Heart right ventricle (tissue), 16 donors: ENCODE data around the gene NMT1. TPM values are rescaled to one million over a fixed set of nuclear protein-coding genes. Genes with fewer than 3 reads are reported as not detected.

Source experiments
- ATAC-seq, 8 donors: fragments of 200-7000 bp; cut with Tn5 transposase; one replicate each; pipeline ENCODE4 v1.9.1; 2020; ENCODE audit warnings: mild to moderate bottlenecking in 8 of 8, moderate library complexity in 8 of 8, moderate number of reproducible peaks in 1 of 8
- DNase-seq, 2 donors: peaks; one replicate each; pipeline ENCODE4 v3.0.0-alpha.2; 2020
- H3K27ac ChIP-seq, 10 donors: fragments of 200-600 bp; sonication (generic) in 2 of 10; one replicate each; pipeline versions ENCODE4 v1.5.0 to v1.8.0; 2020 to 2022; ENCODE audit warnings: mild to moderate bottlenecking in 3 of 10
- H3K27me3 ChIP-seq, 7 donors: fragments of 200-600 bp; one replicate each; pipeline ENCODE4 v1.8.0; 2021 to 2022; ENCODE audit warnings: mild to moderate bottlenecking in 2 of 7
- H3K36me3 ChIP-seq, 9 donors: fragments of 200-600 bp; sonication (generic) in 1 of 9; one replicate each; pipeline versions ENCODE4 v1.5.0 to v1.8.0; 2020 to 2022; ENCODE audit warnings: mild to moderate bottlenecking in 2 of 9
- H3K4me1 ChIP-seq, 9 donors: fragments of 200-600 bp; sonication (generic) in 1 of 9; one replicate each; pipeline versions ENCODE4 v1.5.0 to v1.8.0; 2020 to 2022; ENCODE audit warnings: mild to moderate bottlenecking in 4 of 9
- H3K4me3 ChIP-seq, 10 donors: fragments of 200-600 bp; sonication (generic) in 2 of 10; one replicate each; pipeline versions ENCODE4 v1.5.0 to v1.8.0; 2020 to 2022; ENCODE audit warnings: mild to moderate bottlenecking in 7 of 10, moderate library complexity in 2 of 10
- H3K9me3 ChIP-seq, 11 donors: fragments of 200-600 bp in 10 of 11; sonication (generic) in 2 of 11; one replicate each; pipeline versions ENCODE4 v1.5.0 to v1.8.0; 2013 to 2022; ENCODE audit warnings: mild to moderate bottlenecking in 2 of 11, control low read depth in 1 of 11, moderate library complexity in 1 of 11
- CTCF ChIP-seq, 9 donors: fragments of 200-600 bp; sonication (generic) in 2 of 9; IDR thresholded peaks; one replicate each; pipeline versions ENCODE4 v1.5.0 to v1.8.0; 2021 to 2022; ENCODE audit warnings: antibody characterized with exemption in 9 of 9, mild to moderate bottlenecking in 5 of 9, moderate library complexity in 1 of 9
- WGBS, 2 donors: extraction: QIAGEN DNeasy Blood & Tissue Kit; methylation state at CpG; one replicate each; pipeline ENCODE4 v1.1.7; 2013; ENCODE audit warnings: inconsistent platforms in 1 of 2; 5-methylcytosine and 5-hydroxymethylcytosine counted together
- intact Hi-C, 10 donors: fragments of 100-400 bp; cut with DNase I; formaldehyde crosslinking; loops; one replicate each; pipeline versions ENCODE4 v1.11.1 to v1.14.2; 2022
- polyA plus RNA-seq, 2 donors: library from polyadenylated mRNA; stranded (reverse); fragments of 200-250 nt; gene quantifications; one replicate each; pipeline ENCODE4 v1.2.3, GENCODE V29; 2013
- total RNA-seq, 10 donors: library from RNA; stranded (reverse); fragmentation: NEBNext Ultra II Directional in 3 of 10; extraction: Animal tissue kit (Norgen Biotek cat#: 25700) in 3 of 10; gene quantifications; one replicate each; pipeline versions ENCODE4 v1.2.1 to v1.2.4, GENCODE V29; 2021 to 2023
- donor health status: Arrhythmogenic right ventricular cardiomyopathy.
- donor health status: ischemic (EF 13 %, LVEDD 7.1; RV severe dilation, severe dysfunction).
- donor health status: healthy with polysubstance abuse.
- donor health status: DM: no; HTN: yes; CAD: no.
- donor health status: DM: no; HTN: no; CAD: no.
- donor health status: ischemic (EF 25% LVEDD 6.9; RV normal size, moderate dysfunction).
- donor health status: ischemic (EF 25% LVEDD 5.7; RV mildly dilated, moderate dysfunction).
- donor health status: healthy.
- donor health status: DM: yes; HTN: yes; CAD: no.
- donor health status: Ischemic cardiomyopathy.
- donor health status: ischemic (EF 35%, LVEDD 5.7; RV mildly dilated, moderate dysfunction).
- donor health status: nonischemic (EF 11% LVEDD 7.7; RV severe dilation, severe dysfunction).
- donor health status: DM: yes; HTN: yes; CAD: no.
- donor health status: PGD.
- donor health status: ischemic (EF 29% LVEDD 5.4; RV normal size, mild dysfunction).
- donor health status: nonischemic (EF 23%, LVEDD 6.1; RV moderate dilation, normal function).

The NMT1 gene
- total and polyA plus RNA-seq, 12 donors, result 40.9 to 110 (median 72.6) TPM

- H3K27me3 ChIP-seq, result peaks cover 0 to 10% (median 0%) of the 10 kb centered on the region in 7 donors
- H3K9me3 ChIP-seq, result no peaks in the 10 kb centered on the region
- no peak for ATAC-seq
- H3K4me1 ChIP-seq, result peaks cover 10 to 32% (median 27%) of the 10 kb centered on the region in 9 donors
- DNase-seq, result no peak
- no peak overlapping the region for H3K4me3 ChIP-seq
- intact Hi-C loops, result loop anchor here in 1 of 10 donors (10.0 kb wide), 1 partner anchor 345 kb away; no protein-coding TSS in a partner anchor
- peaks cover 0 to 45% (median 0%) of the 10 kb centered on the region in 9 donors for H3K36me3 ChIP-seq
- no peak overlapping the region for H3K27ac ChIP-seq
- TF ChIP-seq CTCF (IDR thresholded peaks at IDR 0.05), result no peak
- 89 to 93% methylated on average over 8 of the region's 8 CpGs for WGBS, 2 donors
Observed at GRCh38 chr17:45119964-45120363, 58.8 kb downstream of the NMT1 start.

- H3K27me3 ChIP-seq, result peaks cover 0 to 10% (median 0%) of the 10 kb centered on the region in 7 donors
- H3K36me3 ChIP-seq, result peaks cover 0 to 43% (median 0%) of the 10 kb centered on the region in 9 donors
- no peak overlapping the region for H3K4me3 ChIP-seq
- peaks cover 10 to 32% (median 27%) of the 10 kb centered on the region in 9 donors for H3K4me1 ChIP-seq
- intact Hi-C loops, result loop anchor here in 1 of 10 donors (10.0 kb wide), 1 partner anchor 346 kb away; no protein-coding TSS in a partner anchor
- 89 to 90% methylated on average over 19 to 22 of the region's 22 CpGs for WGBS, 2 donors
- no peak overlapping the region for H3K27ac ChIP-seq
- ATAC-seq (no peak), DNase-seq (no peak)
- H3K9me3 ChIP-seq, result no peaks in the 10 kb centered on the region
- no peak for TF ChIP-seq CTCF (IDR thresholded peaks at IDR 0.05)
Observed at GRCh38 chr17:45120558-45120957, 59.4 kb downstream of the NMT1 start.

- Histone ChIP-seq H3K27ac (no peak overlapping the region), H3K9me3 (no peaks in the 10 kb centered on the region), H3K4me3 (no peak overlapping the region), H3K27me3 (peaks cover 0 to 10% (median 0%) of the 10 kb centered on the region in 7 donors), H3K4me1 (peaks cover 10 to 32% (median 27%) of the 10 kb centered on the region in 9 donors), H3K36me3 (peaks cover 0 to 43% (median 0%) of the 10 kb centered on the region in 9 donors)
- WGBS, 2 donors, result 72 to 73% methylated on average over 37 to 45 of the region's 45 CpGs
- DNase-seq (no peak), ATAC-seq (peak in 1 of 8 donors; percentile 10)
- TF ChIP-seq CTCF (IDR thresholded peaks at IDR 0.05), result no peak
- intact Hi-C loops, result loop anchor here in 1 of 10 donors (10.0 kb wide), 1 partner anchor 346 kb away; no protein-coding TSS in a partner anchor
Observed at GRCh38 chr17:45121055-45121454, 59.9 kb downstream of the NMT1 start.

- H3K27ac ChIP-seq, result peak overlapping the region in 4 of 10 donors; percentile 3 to 83 (median 29)
- no peak overlapping the region for H3K4me3 ChIP-seq
- H3K36me3 ChIP-seq, result peaks cover 0 to 27% (median 0%) of the 10 kb centered on the region in 9 donors
- intact Hi-C loops, result loop anchor here in 1 of 10 donors (10.0 kb wide), 1 partner anchor 348 kb away; no protein-coding TSS in a partner anchor
- H3K4me1 ChIP-seq, result peaks cover 22 to 52% (median 44%) of the 10 kb centered on the region in 9 donors
- no peak for TF ChIP-seq CTCF (IDR thresholded peaks at IDR 0.05)
- no peak for ATAC-seq
- no peak for DNase-seq
- H3K27me3 ChIP-seq, result peaks cover 0 to 10% (median 0%) of the 10 kb centered on the region in 7 donors
- no peaks in the 10 kb centered on the region for H3K9me3 ChIP-seq
- 92 to 94% methylated on average over 6 of the region's 6 CpGs for WGBS, 2 donors
Observed at GRCh38 chr17:45123076-45123770, 62.1 kb downstream of the NMT1 start.
